ENCODE measurements around the gene ATP5F1E.
A peak's percentile ranks its signal among the peaks of the same experiment; 100 is the strongest.

Gene ATP5F1E

GRCh38 chr20:59032023-59032712, at the start of gene ATP5F1E:
TSS of gene ATP5F1E (minus strand) at chr20:59032335. CDS start at chr20:59032251, 84 bp downstream.
- peak; percentile 95 for DNase-seq

- DNase-seq = no peak
Observed at GRCh38 chr20:59081036-59081435, 48.9 kb upstream of the ATP5F1E start.

GRCh38 chr20:59078231-59078630, 46.1 kb upstream of the ATP5F1E start:
- no peak for DNase-seq

GRCh38 chr20:59077705-59078104, 45.6 kb upstream of the ATP5F1E start:
- DNase-seq = no peak

- DNase-seq = no peak
Observed at GRCh38 chr20:59075934-59076508, 43.9 kb upstream of the ATP5F1E start.

- no peak for DNase-seq
Observed at GRCh38 chr20:59074456-59074855, 42.3 kb upstream of the ATP5F1E start.

- no peak for DNase-seq
Observed at GRCh38 chr20:59073582-59073981, 41.4 kb upstream of the ATP5F1E start.

- DNase-seq = no peak
Observed at GRCh38 chr20:59071216-59071615, 39.1 kb upstream of the ATP5F1E start.

GRCh38 chr20:59069026-59069425, 36.9 kb upstream of the ATP5F1E start:
- DNase-seq = no peak

GRCh38 chr20:59068534-59068933, 36.4 kb upstream of the ATP5F1E start:
- no peak for DNase-seq

GRCh38 chr20:59064214-59064722, 32.1 kb upstream of the ATP5F1E start:
- no peak for DNase-seq

- no peak for DNase-seq
Observed at GRCh38 chr20:59063358-59064213, 31.5 kb upstream of the ATP5F1E start.

- no peak for DNase-seq
Observed at GRCh38 chr20:59062081-59062480, 29.9 kb upstream of the ATP5F1E start.

GRCh38 chr20:59055302-59055701, 23.2 kb upstream of the ATP5F1E start:
- no peak for DNase-seq

GRCh38 chr20:59051666-59052185, 19.6 kb upstream of the ATP5F1E start:
- no peak for DNase-seq

GRCh38 chr20:59050437-59050836, 18.3 kb upstream of the ATP5F1E start:
- DNase-seq = no peak

- DNase-seq = no peak
Observed at GRCh38 chr20:59048681-59049030, 16.5 kb upstream of the ATP5F1E start.

GRCh38 chr20:59047938-59048680, 16.0 kb upstream of the ATP5F1E start:
- DNase-seq = no peak

- DNase-seq = no peak
Observed at GRCh38 chr20:59046862-59047261, 14.7 kb upstream of the ATP5F1E start.

GRCh38 chr20:59044796-59045195, 12.7 kb upstream of the ATP5F1E start:
- DNase-seq = no peak

- DNase-seq = no peak
Observed at GRCh38 chr20:59044295-59044694, 12.2 kb upstream of the ATP5F1E start.

- DNase-seq = no peak
Observed at GRCh38 chr20:59043698-59044097, 11.6 kb upstream of the ATP5F1E start.
